Activated T-helper 1 cell treated with anti-CD3 and anti-CD28 coated beads, Interleukin-2, amount 50 U/mL, for 16 hours (primary cell): ENCODE results near the gene RPL18.

Experiments
- DNase-seq, 2 donors: peaks; one replicate each; pipeline ENCODE4 v3.0.0-alpha.2; 2020; ENCODE audit warnings: low read depth in 1 of 2, low spot score in 1 of 2

RPL18 gene

DNA sequence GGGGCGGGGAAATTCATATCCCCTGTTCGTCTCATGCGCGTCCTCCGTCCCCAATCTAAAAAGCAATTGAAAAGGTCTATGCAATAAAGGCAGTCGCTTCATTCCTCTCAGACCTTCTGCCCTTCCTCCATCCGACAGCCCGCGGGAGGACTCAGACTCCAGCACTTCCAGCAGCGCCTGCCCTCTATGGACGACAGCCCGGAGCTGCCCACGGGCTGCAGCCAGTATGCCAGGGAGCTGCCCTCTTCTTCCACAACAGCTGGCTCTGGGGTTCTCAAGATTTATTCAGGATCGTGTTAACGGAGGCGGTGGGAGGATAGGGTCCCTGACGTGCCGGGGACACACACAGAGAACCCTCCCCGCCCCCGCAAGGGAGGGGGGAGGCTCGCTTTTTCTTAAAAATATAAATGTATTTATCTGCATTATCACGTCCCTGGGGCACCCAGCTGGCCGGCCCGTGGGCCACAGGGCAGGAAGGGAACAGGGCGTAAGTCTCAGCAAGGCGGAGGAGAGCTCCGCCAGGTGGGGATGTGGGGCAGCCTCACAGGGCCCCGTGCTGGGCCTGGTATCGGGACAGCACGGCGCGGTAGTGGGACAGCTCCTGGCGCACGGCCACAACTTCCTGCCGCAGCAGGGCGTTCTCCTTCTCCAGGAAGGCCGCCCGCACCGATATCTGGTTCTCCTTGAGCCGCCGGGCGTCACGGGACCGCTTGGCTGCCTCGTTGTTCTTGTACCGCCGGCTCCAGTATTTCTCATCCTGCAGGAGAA lies 11.5 kb upstream of the RPL18 start:
- no peak for DNase-seq

DNA sequence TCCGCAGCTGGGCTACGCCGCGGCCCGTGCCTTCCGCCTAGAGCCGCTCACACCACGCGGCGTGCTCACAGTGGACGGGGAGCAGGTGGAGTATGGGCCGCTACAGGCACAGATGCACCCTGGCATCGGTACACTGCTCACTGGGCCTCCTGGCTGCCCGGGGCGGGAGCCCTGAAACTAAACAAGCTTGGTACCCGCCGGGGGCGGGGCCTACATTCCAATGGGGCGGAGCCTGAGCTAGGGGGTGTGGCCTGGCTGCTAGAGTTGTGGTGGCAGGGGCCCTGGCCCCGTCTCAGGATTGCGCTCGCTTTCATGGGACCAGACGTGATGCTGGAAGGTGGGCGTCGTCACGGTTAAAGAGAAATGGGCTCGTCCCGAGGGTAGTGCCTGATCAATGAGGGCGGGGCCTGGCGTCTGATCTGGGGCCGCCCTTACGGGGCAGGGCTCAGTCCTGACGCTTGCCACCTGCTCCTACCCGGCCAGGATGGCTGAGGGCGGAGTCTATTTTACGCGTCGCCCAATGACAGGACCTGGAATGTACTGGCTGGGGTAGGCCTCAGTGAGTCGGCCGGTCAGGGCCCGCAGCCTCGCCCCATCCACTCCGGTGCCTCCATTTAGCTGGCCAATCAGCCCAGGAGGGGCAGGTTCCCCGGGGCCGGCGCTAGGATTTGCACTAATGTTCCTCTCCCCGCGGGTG lies 10.8 kb upstream of the RPL18 start:
- no peak for DNase-seq

DNA sequence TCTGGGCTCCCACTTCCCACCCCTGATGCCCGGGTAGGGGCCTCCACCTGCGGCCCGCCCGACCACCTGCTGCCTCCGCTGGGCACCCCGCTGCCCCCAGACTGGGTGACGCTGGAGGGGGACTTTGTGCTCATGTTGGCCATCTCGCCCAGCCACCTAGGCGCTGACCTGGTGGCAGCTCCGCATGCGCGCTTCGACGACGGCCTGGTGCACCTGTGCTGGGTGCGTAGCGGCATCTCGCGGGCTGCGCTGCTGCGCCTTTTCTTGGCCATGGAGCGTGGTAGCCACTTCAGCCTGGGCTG lies 10.3 kb upstream of the RPL18 start:
- DNase-seq, result no peak

DNA sequence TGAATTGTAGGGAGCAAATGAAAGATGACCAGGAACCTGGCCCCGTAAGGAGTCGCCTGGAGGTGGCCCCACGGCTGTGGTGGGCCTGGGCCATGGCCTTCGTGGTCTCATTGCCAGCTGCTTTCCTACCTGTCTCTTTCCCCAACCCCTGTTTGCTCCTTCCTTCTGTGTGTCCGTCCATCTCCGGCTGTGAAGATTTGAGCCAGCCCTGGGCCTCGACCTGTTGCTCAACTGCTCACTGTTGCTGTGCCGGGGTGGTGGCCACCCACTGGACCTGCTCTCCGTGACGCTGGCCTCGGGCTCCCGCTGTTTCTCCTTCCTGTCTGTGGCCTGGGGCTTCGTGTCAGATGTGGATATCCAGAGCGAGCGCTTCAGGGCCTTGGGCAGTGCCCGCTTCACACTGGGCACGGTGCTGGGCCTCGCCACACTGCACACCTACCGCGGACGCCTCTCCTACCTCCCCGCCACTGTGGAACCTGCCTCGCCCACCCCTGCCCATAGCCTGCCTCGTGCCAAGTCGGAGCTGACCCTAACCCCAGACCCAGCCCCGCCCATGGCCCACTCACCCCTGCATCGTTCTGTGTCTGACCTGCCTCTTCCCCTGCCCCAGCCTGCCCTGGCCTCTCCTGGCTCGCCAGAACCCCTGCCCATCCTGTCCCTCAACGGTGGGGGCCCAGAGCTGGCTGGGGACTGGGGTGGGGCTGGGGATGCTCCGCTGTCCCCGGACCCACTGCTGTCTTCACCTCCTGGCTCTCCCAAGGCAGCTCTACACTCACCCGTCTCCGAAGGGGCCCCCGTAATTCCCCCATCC lies 9.7 kb upstream of the RPL18 start:
- no peak for DNase-seq

DNA sequence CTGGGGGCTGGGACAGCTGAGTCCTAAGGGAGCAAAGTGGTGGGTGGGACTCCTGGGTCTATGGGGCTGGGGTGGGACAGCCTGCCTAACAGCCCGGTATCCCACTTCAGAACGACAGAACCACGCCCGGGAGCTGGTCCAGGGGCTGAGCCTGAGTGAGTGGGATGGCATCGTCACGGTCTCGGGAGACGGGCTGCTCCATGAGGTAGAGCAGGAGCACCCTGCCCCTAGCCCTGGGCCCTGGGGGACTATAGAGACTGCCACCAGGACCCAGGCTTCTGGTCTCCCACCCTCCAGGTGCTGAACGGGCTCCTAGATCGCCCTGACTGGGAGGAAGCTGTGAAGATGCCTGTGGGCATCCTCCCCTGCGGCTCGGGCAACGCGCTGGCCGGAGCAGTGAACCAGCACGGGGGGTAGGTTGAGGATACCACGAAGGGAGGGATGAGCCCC lies 8.9 kb upstream of the RPL18 start:
- DNase-seq, result no peak

DNA sequence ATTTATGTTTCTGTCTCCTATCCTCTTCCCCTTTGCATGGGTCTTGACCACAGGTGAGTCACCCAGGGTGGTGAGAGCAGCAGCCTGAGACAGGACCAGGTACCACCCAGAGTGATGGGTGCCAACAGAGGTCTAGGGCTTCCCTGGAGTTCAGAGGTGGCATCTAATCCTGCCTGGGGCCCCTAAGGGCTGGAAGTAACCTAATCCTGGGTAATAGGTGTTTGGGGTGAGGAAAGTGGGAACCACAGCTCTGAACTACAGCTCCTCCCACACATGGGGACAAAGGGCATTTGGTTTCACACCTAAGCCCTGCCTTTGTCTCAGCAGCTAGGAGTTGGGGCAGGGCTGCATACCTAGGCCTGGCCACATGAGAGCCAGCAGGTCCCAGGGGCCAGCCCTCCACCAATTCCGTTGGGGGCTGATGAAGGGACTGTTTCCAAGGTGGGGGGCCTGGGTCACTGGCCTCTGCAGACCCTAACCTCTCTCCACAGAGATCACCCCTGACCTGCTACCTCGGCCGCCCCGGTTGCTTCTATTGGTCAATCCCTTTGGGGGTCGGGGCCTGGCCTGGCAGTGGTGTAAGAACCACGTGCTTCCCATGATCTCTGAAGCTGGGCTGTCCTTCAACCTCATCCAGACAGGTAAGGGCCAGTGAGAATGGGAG lies 8.4 kb upstream of the RPL18 start:
- DNase-seq, result no peak

DNA sequence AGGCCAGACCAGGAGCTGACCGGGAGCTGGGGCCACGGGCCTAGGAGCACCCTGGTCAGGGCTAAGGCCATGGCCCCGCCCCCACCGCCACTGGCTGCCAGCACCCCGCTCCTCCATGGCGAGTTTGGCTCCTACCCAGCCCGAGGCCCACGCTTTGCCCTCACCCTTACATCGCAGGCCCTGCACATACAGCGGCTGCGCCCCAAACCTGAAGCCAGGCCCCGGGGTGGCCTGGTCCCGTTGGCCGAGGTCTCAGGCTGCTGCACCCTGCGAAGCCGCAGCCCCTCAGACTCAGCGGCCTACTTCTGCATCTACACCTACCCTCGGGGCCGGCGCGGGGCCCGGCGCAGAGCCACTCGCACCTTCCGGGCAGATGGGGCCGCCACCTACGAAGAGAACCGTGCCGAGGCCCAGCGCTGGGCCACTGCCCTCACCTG lies 6.9 kb upstream of the RPL18 start:
- no peak for DNase-seq

DNA sequence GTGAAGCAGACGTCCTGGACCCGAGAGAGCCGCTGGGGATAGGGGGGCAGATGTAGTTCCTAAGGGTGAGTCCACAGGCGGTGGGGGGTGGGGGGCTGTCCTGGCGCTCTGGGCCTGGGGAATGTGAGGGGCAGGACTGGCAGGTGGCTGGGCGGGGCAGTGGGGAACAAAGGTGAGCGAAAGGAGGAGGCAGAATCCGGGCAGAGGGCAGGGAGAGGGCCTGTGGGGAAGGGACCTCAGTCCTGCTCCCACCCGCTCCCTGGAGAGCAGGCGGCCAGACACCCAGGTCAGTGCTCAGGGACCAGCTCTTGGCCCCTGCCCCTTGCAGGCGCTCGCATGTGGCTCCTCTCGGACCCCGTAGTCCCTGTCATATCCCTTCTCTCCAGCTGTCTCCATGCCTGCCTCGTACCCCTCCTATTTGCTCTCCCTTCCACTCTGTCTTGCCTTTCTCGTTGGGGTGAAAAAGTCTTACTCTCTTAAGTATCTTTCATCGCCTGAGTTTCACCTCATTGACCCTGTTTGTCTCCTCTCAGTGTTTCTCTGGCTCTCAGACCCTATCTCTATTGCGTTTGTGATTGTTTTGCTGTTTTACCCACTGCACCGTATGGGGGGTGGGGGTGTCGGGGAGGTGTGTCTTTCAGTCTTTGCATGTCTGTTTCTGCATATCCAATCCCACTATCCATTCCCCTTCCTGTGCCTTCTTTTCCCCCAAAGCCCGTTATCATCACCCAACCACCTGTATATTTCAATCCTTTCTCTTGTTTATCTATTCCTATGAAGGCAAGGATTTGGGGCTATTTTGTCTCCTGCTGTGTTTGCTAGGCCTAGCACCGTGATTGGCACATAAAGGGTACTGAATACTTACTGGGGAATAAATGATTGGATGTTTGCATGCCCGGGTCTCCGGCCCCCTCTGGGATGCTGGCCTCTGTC lies 6.1 kb upstream of the RPL18 start:
- DNase-seq, result no peak

DNA sequence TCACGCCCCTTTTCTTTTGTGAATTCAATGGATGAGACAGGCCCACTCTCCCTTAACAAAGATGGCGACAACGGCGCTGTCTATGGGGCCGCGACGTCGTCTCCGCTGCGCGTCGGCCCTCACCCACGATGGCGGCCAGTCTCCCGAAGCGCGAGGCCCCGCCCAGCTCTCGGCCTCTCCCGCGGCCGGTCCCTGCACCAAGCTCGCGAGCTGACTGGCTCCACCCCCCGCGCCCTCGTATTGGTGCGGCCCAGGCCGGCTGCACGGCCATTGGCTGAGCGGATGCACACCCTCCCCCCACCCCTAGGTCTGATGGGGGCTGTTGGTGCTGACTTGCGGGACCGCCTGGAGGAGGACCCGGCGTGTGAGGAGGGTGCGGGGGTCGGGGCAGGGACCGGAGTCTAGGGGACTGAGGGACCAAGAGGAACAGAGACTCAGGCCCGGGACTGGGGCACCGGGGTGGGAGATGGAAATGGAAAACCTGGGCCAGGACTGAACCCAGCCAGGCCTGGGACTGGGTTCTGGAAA lies 5.2 kb upstream of the RPL18 start:
- peak; percentile 89 to 95 for DNase-seq

DNA sequence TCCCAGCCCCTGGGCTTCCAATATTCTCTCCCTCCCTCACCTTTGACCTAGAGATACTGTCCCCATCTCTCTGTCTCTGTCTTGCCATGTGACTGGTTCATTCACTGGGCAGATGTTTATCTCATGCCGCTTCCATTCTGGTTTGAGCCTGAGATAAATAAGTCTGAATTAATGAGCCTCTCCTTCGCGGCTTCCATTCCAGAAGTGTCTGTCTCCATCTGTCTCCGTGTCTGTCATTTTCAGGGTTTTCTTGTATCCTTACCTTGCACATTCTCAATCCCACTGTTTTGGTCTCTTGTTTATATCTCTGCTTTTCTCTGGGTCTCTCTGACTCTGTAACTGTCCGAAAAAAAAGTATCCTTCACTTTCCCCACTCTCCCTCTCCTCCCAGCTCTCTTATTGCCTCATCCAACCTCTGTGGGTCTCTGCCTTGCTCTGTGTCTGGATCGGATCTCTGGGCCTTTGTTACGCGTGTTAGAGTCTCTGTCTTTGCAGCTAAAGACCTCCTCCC lies 4.6 kb upstream of the RPL18 start:
- no peak for DNase-seq

DNA sequence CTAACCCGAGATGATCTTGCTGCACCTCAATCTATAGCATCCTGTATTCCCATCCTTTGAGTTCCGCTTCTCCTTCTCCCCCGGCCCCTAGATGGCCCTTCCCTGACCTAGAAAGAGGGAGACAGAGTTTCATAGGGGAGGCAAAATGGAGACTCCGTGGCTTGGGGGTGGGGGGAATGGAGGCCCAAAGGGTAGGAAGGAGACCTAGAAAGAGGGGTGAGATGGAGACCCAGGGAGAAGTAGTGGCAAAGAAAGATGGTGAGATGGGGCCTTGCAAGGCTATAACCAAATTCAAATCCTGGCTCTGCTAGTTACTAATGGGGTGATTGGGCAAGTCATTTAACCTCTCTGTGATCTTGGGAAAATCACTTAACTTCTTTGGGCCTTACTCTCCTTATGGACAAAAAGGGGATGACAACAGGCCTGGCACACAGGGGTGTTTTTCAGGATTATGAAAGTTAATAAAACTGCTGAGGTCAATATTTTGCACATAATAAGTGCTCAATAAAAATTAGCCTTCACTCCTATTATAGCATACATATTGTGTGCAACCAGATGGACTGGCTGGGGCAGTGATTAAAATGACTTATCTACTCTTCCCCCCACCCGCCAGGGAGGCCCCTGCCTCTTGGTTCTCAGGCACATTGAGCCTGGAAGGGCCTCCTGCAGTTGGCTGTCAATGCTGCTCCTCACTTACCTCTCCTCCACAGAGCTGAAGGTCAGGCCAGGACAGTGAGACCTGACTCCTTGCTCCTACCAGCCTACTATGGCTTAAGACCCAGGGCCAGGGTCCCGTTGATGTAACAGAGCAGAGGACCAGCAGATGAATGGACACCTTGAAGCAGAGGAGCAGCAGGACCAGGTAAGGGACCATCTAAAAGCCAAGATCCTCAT lies 961 bp upstream of the RPL18 start:
- no peak for DNase-seq

DNA sequence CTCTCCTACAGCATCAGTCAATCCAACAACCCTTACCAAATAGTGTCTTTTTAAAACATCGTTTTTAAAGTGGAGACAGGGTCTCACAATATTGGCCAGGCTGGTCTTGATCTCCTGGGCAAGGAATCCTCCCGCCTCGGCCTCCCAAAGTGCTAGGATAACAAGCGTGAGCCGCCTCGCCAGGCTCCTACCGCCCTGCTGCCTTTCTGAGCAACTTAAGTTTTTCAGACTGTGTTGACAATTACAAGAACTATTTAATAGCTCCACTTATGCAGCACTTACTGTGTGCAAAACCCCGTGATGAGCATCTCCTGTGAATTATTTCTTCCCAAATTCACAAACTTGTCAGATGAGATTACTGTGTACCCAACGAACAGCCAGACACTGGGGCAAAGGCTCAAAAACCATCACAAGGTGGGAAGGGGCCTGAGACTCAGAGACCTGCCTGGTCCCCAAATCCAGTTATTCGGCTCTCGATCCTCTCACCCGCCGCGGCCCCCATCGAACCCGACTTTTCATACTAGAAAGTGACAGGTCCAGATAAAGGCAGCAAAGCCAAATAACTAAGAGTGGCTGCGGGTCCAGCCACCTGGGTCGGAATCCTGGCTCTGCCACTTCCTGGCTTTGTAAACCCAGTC lies 581 bp downstream of the RPL18 start:
- no peak for DNase-seq

DNA sequence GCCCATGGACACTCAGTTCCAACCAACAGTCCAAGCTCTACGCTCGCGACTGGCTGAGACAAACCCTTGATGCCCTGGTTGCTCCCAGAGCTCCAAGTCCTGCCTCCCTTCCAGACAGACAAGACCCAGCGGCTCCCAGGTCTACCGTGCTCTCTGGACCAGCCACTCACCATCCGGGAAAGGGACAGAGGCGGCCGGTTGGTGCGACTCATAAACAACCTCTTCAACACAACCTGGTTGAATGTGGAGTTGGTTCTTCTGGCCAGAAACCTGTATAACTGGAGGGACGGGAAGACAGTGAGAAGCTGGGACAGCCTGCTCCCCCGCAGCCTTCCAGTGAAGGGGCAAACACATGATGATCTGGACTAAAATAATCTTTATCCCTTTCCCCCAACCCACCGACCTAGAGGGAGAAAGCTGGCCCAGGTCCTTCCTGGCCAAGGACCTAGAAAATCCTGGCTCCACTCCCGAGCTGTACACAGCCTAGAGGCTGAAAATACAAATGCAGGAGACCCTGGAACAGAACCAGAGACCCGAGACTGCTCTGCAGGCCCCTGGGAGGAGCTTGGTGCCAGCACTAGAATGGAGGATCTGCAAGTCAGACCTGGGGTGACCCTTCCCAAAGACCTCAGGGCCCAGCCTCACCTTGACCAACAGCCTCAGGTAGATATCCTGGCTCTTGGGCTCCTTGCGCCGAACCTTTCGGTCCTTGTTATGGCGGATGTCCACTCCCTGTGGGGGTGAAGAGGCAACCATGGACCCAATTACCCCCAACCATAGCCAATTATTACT lies 1.6 kb downstream of the RPL18 start:
- DNase-seq, result no peak

DNA sequence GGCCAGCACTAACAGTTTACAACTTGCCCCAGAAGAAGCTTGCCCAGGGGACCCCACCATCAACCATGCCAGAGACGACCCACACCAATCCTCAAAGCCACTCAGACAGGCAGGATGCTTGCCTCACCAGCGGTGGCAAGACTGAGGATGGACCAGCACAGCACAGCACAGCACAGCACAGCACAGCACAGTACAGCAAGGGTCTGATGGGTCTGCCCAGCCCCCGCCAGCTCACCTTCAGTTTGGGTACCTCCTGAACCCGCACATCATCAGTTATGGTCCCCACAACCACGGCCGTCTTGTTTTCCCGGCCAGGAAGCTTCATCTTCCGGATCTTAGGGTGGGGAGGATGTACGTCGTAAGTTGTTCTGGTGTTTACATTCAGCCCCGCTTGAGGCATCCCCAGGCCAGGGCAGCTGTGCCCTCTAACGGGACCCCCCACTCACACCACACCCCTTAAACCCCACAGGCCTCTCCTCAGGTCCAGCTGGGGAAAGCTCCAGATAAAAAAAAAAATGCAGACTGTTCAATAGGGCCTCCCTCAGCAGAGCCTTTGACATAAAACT lies 2.4 kb downstream of the RPL18 start:
- no peak for DNase-seq

DNA sequence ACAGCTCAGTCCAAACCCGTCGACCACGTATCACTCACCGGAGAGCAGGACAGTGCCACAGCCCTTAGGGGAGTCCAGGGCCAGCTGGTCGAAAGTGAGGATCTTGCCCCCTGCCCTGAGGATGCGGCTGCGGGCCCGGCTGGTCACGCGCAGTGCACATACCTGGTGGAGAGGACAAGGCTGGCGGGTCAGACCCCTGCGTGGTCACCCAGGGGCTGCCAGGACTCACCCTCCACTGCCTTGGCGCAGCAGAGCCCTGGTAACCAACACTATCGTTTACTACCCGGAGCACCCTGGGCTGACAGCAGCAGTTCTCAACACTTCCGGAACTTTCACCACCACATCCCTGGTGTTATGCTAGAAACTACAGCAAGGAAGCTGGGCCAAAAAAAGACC lies 2.9 kb downstream of the RPL18 start:
- no peak for DNase-seq

DNA sequence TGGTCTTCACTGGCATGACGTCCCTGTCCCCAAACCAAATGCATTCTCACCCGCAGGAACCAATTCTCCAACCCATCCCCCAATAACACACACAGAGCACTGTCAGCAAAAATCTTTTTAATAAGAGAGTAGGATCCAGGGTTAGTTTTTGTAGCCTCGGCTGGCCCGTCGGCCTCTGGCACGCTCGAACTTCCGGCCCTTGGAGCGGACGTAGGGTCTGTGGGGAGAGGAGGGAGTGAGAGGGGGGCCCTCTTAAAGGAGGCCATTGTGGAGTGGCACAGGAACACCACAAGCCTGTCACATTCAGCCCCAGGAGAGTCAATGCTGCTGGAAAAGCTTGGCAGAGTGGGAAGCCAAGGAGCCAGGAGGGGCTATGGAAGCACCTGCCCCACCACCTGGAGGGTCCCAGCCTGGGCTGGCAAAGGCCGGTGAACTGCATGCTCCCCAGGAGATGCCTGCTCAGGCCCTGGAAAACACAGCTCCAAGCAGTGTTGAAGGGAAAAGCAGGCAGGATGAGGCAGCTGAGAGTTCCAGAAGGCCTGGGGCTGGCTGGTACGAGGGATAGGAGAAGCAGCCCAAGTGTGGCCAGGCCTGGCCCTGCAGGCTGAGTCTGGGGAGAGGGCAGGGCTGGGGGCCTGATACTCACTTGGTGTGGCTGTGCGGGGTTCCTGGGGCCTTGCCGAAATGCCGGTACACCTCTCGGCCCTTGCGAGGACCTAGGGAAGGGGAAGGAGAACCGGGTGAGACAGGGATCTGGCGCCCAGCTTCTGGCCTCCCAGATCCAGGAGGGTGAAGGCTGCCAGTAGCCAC lies 3.5 kb downstream of the RPL18 start:
- DNase-seq, result no peak
